Panc1 (cell line): Measurements from ENCODE around the gene RPRD1B. TPM values are rescaled to one million over a fixed set of nuclear protein-coding genes. Genes with fewer than 3 reads are reported as not detected.

Source experiments
- ATAC-seq: fragments of 200-7000 bp; cut with Tn5 transposase; 2 replicates; pipeline ENCODE4 v1.9.1; 2020; ENCODE audit warnings: mild to moderate bottlenecking, moderate library complexity
- BruUV-seq: library from RNA; stranded (reverse); fragments of 400-500 nt; replicated peaks from 2 replicates; lab custom pipeline; 2021; lab: Mats Ljungman, UMichigan
- CTCF ChIA-PET: fragments of 300-600 bp; sonication (Branson Sonifier 250); formaldehyde crosslinking; loops from one replicate; lab custom pipeline; 2022; ENCODE audit warnings: antibody characterized with exemption; lab: Charles Lee
- POLR2A ChIA-PET: fragments of 300-600 bp; sonication (Branson Sonifier 250); formaldehyde crosslinking; loops from one replicate; lab custom pipeline; 2022; ENCODE audit warnings: antibody characterized with exemption; lab: Charles Lee
- DNase-seq: peaks from one replicate; pipeline ENCODE4 v3.0.0-alpha.2; 2010; ENCODE audit warnings: low read depth, low spot score
- H3K27ac ChIP-seq: 2 replicates; pipeline ENCODE4 v1.5.1; 2011; ENCODE audit warnings: mild to moderate bottlenecking, low read length, inconsistent platforms
- H3K27me3 ChIP-seq: fragments of 200-500 bp; sonication (Bioruptor generic); 2 replicates; pipeline ENCODE4 v1.6.0; 2014; ENCODE audit warnings: low read length, inconsistent platforms; ENCODE audit not compliant: control insufficient read depth, insufficient read depth
- H3K36me3 ChIP-seq: fragments of 200-500 bp; sonication (Bioruptor generic); 2 replicates; pipeline ENCODE4 v1.5.1; 2014; ENCODE audit warnings: inconsistent platforms, mild to moderate bottlenecking, low read length, moderate library complexity; ENCODE audit not compliant: control insufficient read depth, insufficient read depth
- H3K4me1 ChIP-seq: 2 replicates; pipeline ENCODE4 v1.5.1; 2011; ENCODE audit warnings: inconsistent platforms, mild to moderate bottlenecking, low read length, moderate library complexity; ENCODE audit not compliant: control insufficient read depth, insufficient read depth
- H3K4me3 ChIP-seq, 2 experiments: 2 replicates each; pipeline ENCODE4 v1.5.1; 2011 to 2012; ENCODE audit warnings: low read depth in 2 of 2, low read length in 2 of 2, mild to moderate bottlenecking in 2 of 2, inconsistent platforms in 1 of 2, moderate library complexity in 1 of 2
- H3K9me3 ChIP-seq: fragments of 200-500 bp; sonication (Bioruptor generic); 2 replicates; pipeline ENCODE4 v1.5.1; 2014; ENCODE audit warnings: low read depth, mild to moderate bottlenecking, inconsistent platforms, low read length, moderate library complexity; ENCODE audit not compliant: control insufficient read depth, insufficient read depth
- POLR2AphosphoS5 ChIP-seq: IDR thresholded peaks from 2 replicates; pipeline ENCODE4 v1.6.1; 2012; ENCODE audit warnings: mild to moderate bottlenecking, low read depth, low read length, moderate library complexity
- SIN3A ChIP-seq: IDR thresholded peaks from 2 replicates; pipeline ENCODE4 v1.6.1; 2012; ENCODE audit warnings: low read depth, mild to moderate bottlenecking, low read length, moderate library complexity, borderline replicate concordance; ENCODE audit not compliant: insufficient read depth
- TCF7L2 ChIP-seq: IDR thresholded peaks from 2 replicates; pipeline ENCODE4 v1.6.1; 2011; ENCODE audit warnings: mild to moderate bottlenecking, low read depth, low read length, inconsistent platforms
- in situ Hi-C: cut with HindIII; loops from 2 replicates; pipeline ENCODE4 v1.10.0; 2016; ENCODE audit warnings: low sequenced_read_pairs, low pct_unique_long_range_greater_than_20kb
- intact Hi-C: fragments of 100-400 bp; cut with micrococcal nuclease; formaldehyde crosslinking; loops from one replicate; pipeline ENCODE4 v1.10.0; 2022; ENCODE audit not compliant: unreplicated experiment
- total RNA-seq: library from RNA; stranded (reverse); gene quantifications from one replicate; pipeline ENCODE4 v1.2.1, GENCODE V29; 2021; ENCODE audit not compliant: unreplicated experiment
- TF ChIP-seq, protein P1 (sequence below), 2 experiments: IDR thresholded peaks; 2 replicates each; pipeline ENCODE4 v1.6.1; 2011 to 2012; ENCODE audit warnings: low read depth in 2 of 2, control low read depth in 1 of 2, low read length in 1 of 2, mild to moderate bottlenecking in 1 of 2, moderate library complexity in 1 of 2; ENCODE audit not compliant: insufficient read depth in 1 of 2
- TF ChIP-seq, protein P2 (sequence below): fragments of 450-650 bp; IDR thresholded peaks from 2 replicates; pipeline ENCODE4 v1.5.1; 2017; ENCODE audit warnings: mild to moderate bottlenecking

RPRD1B gene
- total RNA-seq, 1 experiment from 2014 or later: 33.6 TPM

DNA sequence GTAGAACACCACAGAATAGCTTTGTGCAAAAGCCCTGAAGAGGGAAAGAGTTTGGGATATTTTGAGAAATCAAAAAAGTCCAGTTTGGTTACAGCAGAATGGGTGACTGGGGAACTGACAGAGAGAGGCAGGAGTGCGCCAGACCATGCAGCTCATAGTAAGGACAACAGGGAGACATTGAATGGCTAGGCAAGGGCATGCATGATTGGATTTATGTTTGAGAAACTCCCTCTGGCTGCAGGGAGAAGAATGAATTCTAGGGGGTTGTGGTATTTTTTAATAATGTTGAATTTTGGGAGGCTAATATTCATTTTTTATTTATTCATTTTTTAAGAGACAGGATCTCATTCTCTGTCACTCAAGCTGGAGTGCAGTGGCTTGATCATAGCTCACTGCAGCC, 81.7 kb downstream of the RPRD1B start:
- no peak for ATAC-seq
- POLR2A ChIA-PET: no interaction called here
- CTCF ChIA-PET: interaction anchor here (0.8 kb wide), 1 partner anchor 42 kb away, joined by 4 read pairs; no protein-coding TSS in a partner anchor
- Histone ChIP-seq H3K4me3 (no peak overlapping the region), H3K27me3 (no peaks in the 10 kb centered on the region), H3K9me3 (no peaks in the 10 kb centered on the region), H3K27ac (peak overlapping the region; percentile 3; the same call in 1 of the 2 replicates), H3K4me1 (peaks cover 18% of the 10 kb centered on the region), H3K36me3 (no peaks in the 10 kb centered on the region)
- intact Hi-C loops: no loop called here
- in situ Hi-C loops: no loop called here
- no TSS peak for BruUV-seq
- TF ChIP-seq SIN3A (no peak), TCF7L2 (no peak), POLR2AphosphoS5 (no peak)
- TF ChIP-seq, protein P1, sequence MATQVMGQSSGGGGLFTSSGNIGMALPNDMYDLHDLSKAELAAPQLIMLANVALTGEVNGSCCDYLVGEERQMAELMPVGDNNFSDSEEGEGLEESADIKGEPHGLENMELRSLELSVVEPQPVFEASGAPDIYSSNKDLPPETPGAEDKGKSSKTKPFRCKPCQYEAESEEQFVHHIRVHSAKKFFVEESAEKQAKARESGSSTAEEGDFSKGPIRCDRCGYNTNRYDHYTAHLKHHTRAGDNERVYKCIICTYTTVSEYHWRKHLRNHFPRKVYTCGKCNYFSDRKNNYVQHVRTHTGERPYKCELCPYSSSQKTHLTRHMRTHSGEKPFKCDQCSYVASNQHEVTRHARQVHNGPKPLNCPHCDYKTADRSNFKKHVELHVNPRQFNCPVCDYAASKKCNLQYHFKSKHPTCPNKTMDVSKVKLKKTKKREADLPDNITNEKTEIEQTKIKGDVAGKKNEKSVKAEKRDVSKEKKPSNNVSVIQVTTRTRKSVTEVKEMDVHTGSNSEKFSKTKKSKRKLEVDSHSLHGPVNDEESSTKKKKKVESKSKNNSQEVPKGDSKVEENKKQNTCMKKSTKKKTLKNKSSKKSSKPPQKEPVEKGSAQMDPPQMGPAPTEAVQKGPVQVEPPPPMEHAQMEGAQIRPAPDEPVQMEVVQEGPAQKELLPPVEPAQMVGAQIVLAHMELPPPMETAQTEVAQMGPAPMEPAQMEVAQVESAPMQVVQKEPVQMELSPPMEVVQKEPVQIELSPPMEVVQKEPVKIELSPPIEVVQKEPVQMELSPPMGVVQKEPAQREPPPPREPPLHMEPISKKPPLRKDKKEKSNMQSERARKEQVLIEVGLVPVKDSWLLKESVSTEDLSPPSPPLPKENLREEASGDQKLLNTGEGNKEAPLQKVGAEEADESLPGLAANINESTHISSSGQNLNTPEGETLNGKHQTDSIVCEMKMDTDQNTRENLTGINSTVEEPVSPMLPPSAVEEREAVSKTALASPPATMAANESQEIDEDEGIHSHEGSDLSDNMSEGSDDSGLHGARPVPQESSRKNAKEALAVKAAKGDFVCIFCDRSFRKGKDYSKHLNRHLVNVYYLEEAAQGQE (IDR thresholded peaks at IDR 0.05; ENCODE audit: insufficient read depth in 1 of 2, low read depth in 2 of 2, low read length in 1 of 2): no peak
- TF ChIP-seq, protein P2, sequence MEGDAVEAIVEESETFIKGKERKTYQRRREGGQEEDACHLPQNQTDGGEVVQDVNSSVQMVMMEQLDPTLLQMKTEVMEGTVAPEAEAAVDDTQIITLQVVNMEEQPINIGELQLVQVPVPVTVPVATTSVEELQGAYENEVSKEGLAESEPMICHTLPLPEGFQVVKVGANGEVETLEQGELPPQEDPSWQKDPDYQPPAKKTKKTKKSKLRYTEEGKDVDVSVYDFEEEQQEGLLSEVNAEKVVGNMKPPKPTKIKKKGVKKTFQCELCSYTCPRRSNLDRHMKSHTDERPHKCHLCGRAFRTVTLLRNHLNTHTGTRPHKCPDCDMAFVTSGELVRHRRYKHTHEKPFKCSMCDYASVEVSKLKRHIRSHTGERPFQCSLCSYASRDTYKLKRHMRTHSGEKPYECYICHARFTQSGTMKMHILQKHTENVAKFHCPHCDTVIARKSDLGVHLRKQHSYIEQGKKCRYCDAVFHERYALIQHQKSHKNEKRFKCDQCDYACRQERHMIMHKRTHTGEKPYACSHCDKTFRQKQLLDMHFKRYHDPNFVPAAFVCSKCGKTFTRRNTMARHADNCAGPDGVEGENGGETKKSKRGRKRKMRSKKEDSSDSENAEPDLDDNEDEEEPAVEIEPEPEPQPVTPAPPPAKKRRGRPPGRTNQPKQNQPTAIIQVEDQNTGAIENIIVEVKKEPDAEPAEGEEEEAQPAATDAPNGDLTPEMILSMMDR: no peak
- no peak for DNase-seq

DNA sequence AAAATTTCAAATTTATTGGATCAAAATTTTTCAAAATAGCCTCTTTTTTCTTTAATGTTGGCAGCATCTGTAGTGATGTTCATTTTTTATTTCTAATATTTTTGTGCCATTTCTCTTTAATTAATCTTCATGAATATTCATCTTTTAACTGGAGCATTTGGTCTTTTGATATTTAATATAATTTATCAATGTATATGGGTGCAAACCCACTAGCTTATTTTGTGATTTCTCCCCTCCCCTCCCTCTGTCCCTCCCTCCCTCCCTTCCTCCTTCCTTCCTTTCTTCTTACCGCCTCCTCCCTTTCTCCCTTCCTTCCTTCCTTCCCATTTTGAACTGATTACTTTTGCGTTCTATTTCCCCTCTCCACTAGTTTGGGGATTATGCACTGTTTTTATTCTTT, 82.3 kb downstream of the RPRD1B start:
- Histone ChIP-seq H3K4me1 (peaks cover 11% of the 10 kb centered on the region), H3K27ac (no peak overlapping the region; the same call in 1 of the 2 replicates), H3K4me3 (no peak overlapping the region), H3K27me3 (no peaks in the 10 kb centered on the region), H3K9me3 (no peaks in the 10 kb centered on the region), H3K36me3 (no peaks in the 10 kb centered on the region)
- DNase-seq: no peak
- in situ Hi-C loops (no loop called here), intact Hi-C loops (no loop called here)
- ATAC-seq: no peak
- BruUV-seq: no TSS peak
- no peak for TF ChIP-seq POLR2AphosphoS5
- TF ChIP-seq, protein P2: no peak
- TF ChIP-seq, protein P1 (IDR thresholded peaks at IDR 0.05; ENCODE audit: insufficient read depth in 1 of 2, low read depth in 2 of 2, low read length in 1 of 2): no peak
- no peak for TF ChIP-seq TCF7L2
- TF ChIP-seq SIN3A: no peak
- POLR2A ChIA-PET: no interaction called here
- CTCF ChIA-PET: no interaction called here
